ENCODE data around the gene KRTAP10-5. TPM values are rescaled to one million over a fixed set of nuclear protein-coding genes. Genes with fewer than 3 reads are reported as not detected.
"Not testable (repeated sequence)": the region's sequence is repeated elsewhere in the genome, so short reads cannot be mapped to it uniquely, and the experiment has no call there.

The KRTAP10-5 gene
- total RNA-seq, 1 donor from 2014 or later: not detected

DNA sequence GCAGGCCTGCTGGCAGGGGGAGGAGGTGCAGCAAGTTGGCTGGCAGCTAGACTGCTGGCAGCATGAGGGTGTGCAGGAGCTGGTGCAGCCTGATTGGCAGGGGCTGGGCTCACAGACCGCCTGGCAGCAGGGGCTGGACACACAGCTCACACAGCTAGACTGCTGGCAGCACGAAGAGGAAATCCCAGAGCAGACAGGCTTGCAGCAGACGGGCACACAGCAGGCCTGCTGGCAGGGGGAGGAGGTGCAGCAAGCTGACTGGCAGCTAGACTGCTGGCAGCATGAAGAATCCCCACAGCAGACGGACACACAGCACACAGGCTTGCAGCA is 11.4 kb upstream of the KRTAP10-5 start:
- intact Hi-C loops (cut with micrococcal nuclease): not testable (repeated sequence)

DNA sequence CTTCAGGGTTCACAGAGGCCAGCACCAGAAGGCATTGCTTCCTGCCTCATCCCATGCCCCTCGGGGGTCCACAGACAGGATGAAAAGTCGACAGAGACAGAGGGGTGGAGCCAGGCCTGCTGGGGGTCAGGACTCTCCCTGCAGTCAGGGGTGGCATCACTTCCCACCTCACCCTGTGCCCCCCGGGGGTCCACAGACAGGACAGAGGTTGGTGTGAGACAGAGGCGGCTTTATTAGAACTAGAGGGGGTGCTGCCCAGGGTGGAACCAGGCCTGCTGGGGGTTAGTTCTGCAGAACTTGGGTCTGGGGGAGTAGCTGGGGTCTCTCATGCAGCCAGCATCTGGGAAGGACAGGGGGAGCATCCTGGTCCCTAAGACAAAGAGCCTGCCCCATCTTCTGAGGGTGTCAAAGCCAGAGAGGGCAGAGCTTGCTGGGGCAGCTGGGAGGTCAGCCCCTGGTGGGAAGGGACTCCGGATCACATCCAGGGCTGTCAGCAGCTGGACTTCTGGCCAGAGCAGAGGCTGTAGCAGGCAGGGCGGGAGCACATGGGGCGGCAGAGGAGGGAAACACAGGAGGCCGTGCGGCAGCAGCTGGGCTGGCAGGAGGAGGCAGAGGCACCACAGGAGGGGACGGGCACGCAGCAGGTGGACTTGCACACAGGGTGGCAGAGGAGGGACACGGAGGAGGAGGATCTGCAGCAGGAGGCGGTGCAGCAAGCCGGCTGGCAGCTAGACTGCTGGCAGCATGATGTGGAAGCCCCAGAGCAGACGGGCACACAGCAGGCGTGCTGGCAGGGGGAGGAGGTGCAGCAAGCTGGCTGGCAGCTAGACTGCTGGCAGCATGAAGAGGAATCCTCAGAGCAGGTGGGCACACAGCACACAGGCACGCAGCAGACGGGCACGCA is 10.7 kb upstream of the KRTAP10-5 start:
- intact Hi-C loops (cut with micrococcal nuclease): not testable (repeated sequence)

DNA sequence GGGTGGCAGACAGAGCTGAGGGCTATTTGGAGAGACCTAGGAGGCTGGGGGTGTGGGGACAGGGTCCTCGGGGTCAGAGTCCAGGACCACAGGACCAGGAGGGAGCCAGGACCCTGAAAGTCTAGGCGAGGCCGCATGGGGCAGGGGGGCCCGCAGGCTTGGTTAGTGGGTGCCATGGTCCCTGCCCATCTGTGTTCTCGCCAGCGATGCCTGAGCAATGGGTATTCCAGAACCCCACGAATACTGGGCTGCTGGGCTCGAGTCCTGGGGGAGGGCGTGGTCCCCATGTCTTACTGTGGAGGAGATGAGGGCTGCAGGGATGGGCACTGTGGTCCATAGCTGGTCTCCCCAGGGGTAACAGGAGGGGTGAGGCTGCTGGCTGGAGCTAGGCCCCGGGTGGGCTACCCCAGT is 9.9 kb upstream of the KRTAP10-5 start:
- intact Hi-C loops (cut with micrococcal nuclease): no loop called here

DNA sequence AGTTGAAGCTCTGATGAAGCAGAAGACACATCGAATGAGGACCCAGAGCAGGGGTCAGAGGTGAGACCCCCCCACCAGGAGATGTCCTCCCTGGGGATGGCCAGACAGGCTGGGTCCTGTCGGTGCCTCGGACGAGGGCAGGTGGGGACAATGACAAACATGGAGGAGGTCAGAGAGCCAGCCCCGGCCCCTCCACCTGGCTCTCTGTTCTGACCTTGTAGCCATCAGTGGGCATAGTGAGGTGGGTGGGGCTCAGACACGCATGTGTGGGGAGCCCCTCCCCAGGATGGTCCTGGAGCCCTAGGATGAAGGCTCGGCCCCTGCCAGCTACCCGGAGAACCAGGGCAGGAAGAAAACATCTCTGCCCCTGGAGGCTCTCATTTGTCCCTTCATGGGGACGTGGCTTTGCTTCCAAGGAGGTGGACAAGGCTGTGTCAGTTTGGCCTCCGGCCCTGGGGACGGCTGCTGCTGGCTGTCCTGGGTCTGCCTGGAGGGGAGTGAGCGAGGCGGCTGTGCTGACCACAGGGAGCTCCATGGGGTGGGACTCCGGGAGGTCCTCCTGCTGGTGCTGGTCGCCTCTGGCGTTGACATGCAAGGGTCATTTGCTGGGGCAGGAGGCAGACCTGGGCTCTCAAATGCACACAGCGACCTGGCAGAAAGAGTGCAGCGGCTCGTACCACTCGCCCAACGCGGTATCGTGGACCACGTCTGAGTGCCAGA is 9.3 kb upstream of the KRTAP10-5 start:
- intact Hi-C loops (cut with micrococcal nuclease): no loop called here

DNA sequence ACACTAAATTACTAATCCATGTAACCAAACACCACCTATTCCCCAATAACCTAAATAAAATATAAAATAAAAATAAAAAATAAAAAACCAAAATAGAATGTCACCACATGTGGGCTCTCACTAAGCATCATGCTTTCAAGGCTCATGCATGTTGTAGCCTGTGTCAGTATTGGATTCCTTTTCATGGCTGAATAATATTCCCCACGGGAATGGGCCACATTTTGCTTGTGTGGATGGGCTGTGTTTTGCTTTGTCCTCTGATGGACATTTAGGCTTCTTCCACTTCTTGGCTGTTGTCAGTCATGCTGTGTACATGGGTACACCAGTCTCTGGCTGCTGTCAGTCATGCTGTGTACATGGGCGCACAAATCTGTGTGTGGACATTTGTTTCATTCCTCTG is 8.7 kb upstream of the KRTAP10-5 start:
- intact Hi-C loops (cut with micrococcal nuclease): no loop called here

DNA sequence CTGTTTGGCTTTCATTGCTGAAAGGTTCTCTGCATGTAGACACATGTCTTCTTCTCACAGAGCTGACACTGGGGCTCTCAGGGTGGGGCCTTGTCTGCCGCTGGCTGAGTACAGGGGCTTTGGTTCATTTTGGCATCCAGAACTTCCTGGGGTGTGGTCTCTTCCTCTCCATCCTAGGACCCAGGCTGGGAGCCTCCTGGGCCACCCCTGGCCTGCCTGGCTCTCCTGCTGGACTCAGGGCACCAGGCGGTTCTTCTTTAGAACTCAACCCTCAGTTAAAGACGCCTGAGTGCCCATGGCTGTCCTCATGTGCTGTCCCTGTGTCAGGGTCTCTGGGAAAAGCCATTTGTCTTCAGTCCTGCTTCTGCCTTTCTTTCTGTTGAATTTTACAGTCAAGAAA is 5.5 kb upstream of the KRTAP10-5 start:
- intact Hi-C loops (cut with micrococcal nuclease): no loop called here

DNA sequence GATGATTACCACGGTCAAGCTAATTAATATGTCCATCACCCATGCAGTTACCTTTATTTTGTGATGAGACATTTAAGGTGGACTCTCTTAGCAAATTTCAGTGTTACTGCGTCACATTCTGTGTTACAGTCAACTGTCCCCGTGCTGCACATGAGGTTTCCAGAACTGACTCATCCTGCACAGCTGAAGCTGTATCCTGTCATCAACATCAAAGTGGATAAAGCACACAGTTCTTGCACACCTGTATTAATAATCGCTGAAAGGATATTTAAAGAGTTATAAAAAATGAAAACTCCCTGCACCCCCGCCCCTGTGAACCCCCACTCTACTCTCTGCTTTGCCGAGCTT is 3.4 kb upstream of the KRTAP10-5 start:
- intact Hi-C loops (cut with micrococcal nuclease): no loop called here

DNA sequence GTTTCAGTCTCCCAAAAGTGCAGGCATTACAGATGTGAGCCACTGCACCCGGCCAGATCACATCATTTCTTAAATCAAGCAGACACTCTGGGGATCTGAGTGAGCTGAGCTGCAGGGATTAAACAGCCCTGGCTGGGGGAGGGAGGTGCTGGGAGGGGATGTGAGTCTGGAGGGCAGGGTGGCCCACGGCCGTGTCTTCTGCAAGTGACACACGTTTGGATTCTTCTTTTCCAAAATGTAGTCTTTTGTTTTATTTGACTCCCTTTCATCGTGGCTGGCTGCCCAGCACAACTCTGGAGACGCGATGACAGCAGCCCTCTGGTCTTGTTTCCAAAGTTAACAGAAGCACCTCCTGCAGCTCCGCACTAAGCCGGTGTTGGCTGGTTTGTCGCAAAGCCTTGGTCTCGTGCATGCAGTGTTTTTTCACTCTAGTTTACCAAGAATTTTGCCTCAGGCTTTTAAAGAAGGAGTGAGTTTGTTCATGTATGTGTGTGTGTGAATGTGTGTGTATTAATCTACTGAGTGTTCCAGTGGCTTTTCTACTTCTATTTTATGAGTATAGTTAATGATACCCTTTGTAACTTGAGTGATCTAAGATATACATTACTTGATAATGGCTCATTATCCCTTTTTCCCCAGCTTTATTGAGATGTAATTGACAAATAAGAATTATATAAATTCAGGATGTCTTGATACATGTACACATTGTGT is 2.8 kb upstream of the KRTAP10-5 start:
- intact Hi-C loops (cut with micrococcal nuclease): no loop called here

DNA sequence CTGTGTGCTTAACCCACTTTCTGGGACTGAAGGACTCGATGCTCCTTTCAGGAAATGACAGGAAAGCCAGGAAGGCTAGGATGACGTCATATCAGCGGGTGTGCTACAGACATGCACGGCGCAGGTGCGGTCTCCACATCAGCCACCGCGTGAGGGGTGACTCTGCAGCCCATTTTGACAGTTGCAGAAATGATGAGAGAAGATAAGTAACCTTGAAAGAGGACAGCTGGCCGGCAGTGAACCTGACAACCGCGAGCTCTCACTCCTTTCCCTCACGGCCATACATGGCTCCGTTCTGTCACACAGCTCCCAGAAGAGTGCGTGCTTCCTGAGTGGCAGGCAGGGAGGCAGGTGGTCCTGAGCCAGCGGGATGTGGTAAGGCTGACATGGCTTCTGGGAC is 1.7 kb upstream of the KRTAP10-5 start:
- intact Hi-C loops (cut with micrococcal nuclease): no loop called here

DNA sequence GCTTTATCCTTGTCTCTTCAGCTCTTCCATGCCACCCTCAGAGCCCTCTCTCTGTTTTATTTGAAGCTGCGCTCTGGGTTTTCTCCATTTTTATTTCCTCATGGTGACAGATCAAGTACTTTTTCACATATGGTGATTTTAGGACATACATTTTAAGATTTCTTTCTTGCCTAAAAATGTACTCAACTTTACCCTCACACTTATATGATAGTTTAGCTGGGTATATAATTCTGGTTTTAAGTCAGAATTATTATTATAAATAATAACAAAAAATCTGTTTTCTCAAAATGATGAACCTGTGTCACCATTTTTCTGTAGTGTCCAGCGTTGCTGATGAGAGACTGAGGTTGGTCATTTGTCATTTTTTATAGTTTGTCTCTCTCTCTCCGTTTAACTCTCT is 754 bp upstream of the KRTAP10-5 start:
- intact Hi-C loops (cut with micrococcal nuclease): no loop called here

DNA sequence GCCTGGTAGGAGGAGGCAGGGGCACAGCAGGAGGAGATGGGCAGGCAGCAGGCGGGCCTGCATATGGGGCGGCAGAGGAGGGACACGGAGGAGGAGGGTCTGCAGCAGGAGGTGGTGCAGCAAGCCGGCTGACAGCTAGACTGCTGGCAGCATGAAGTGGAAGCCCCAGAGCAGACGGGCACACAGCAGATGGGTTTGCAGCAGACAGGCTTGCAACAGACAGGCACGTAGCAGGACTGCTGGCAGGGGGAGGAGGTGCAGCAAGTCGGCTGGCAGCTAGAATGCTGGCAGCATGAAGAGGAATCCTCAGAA is 615 bp downstream of the KRTAP10-5 start:
- intact Hi-C loops (cut with micrococcal nuclease): no loop called here

DNA sequence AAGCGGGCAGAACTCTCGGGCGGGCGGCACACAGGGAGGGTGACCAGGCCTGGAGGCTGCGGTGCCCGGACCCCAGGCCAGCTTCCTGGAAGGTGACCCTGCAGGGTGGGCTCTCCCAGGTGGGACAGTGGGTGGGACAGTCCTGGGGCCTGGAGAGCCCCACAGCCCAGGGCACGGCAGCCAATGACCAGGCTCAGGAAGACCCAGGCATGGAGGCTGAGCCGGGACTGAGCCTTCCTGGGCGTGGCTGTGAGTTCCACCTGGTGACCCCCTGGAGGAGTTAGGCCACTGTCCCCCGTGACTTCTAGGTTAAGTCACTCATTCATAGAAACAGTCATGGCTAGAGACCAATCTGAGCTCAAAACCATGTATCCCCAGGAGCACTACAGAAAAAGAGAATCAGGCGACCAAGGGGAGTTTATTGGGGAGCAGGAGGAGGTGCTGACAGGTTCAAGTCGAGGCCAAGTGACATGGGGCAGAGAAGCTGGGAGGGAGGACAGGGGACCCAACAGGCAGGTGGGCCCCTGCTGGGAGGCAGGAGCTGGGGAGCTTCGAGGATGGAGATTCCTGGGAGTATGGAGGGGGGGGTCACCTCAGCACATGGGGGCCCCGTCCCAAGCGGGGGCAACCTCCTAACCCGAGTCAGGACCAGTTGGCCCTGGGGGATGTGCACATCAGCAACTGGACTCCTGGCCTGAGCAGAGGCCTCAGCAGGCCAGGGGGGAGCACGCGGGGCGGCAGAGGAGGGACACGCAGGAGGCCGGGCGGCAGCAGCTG is 1.2 kb downstream of the KRTAP10-5 start:
- intact Hi-C loops (cut with micrococcal nuclease): no loop called here

DNA sequence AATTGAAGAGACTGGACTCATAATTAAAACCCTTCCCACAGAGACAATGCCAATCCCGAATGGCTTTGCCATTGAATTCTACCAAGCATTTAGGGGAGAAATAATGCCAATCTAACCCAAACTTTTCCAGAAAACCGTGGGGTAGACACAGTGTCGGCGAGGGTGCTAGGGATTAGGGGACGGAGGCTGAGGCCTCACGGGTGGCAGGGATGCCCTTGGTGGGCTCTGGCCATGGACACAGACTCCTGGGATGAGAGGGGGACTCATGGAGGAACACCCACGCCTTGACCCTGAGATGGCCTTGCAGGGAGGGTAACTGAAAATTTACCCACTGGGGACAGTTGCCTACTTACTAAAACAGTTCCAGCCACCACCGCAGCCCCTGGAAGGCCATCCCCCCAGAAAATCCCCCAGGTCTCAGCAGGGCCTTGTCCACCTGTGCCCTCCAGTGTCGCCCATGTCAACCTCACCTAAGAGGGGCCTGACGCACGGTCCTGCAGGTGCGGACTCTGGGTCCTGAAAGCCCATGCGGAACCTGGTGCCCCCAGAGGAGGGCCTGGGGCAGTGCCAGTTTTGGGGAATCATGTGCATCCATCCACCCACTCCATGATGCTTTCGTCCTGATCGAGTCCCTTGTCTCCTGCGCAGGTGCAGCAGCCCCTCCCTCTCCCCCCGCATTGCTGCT is 1.9 kb downstream of the KRTAP10-5 start:
- intact Hi-C loops (cut with micrococcal nuclease): no loop called here

DNA sequence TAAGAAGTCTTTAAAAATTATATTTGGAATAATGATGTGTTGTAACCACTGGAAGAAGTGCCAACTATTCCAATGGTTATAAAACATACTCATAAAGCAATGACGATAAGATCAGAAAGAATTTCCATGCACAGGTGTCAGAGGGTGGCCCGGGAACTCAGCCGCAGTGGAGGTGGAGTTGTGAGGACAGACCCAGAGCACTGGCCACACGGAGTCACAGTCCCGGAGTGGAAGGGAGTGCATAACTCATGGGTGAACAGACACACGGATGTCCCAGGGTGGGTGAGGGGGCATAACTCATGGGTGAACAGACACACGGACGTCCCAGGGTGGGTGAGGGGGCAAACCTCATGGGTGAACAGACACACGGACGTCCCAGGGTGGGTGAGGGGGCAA is 4.4 kb downstream of the KRTAP10-5 start:
- intact Hi-C loops (cut with micrococcal nuclease): no loop called here

DNA sequence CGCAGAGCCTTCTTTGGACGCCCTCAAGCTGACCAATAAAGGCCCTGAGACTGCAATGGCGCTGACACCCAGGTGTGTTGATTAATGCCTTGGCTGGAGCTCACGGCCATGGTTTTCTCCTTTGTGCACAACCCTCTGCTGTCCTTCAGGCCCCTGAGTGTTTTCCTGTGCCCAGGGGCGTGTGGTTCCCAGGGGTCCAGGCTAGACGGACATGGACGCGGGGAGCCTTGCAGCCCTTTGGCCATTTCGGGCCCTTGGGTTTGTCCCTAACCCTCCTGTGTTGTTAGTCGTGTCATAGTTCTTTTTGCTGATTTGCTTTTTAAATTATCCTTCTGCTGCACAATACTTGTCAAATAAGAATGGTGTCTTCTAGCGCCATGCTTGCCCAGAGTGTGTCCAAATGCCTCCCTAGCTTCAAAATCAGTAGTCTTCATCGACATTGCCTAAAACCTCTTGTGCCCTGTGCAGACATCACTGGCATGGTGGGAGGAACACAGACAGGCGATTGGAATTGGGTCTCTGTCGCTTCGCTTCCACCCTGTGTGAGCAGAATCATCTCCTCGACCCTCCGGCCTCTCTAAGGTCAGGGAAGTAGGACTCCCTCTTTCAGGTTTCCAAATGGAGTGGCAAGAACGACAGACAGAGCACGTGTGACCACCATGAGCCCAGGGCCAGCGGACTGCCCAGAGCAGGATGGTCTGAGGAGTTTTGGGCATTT is 4.9 kb downstream of the KRTAP10-5 start:
- intact Hi-C loops (cut with micrococcal nuclease): no loop called here

DNA sequence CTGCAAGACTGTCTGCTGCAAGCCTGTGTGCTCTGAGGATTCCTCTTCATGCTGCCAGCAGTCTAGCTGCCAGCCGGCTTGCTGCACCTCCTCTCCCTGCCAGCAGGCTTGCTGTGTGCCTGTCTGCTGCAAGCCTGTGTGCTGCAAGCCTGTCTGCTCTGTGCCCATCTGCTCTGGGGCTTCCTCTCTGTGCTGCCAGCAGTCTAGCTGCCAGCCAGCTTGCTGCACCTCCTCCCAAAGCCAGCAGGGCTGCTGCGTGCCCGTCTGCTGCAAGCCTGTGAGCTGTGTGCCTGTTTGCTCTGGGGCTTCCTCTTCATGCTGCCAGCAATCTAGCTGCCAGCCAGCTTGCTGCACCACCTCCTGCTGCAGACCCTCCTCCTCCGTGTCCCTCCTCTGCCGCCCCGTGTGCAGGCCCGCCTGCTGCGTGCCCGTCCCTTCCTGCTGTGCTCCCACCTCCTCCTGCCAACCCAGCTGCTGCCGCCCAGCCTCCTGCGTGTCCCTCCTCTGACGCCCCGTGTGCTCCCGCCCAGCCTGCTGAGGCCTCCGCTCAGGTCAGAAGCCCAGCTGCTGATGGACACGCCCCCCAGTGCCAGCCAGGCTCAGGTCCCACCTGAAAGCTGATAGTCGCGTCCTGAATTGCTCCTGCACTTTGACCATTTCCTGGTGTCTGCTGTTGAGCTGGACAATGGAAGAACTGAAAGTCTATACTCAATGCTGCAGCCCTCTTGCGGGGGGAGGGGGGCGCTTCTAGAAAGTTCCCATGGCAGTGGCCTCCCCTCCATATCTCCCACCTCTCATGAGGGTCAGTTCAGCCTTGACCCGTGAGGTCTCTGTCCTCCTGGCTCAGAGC is 5.7 kb downstream of the KRTAP10-5 start:
- intact Hi-C loops (cut with micrococcal nuclease): no loop called here

DNA sequence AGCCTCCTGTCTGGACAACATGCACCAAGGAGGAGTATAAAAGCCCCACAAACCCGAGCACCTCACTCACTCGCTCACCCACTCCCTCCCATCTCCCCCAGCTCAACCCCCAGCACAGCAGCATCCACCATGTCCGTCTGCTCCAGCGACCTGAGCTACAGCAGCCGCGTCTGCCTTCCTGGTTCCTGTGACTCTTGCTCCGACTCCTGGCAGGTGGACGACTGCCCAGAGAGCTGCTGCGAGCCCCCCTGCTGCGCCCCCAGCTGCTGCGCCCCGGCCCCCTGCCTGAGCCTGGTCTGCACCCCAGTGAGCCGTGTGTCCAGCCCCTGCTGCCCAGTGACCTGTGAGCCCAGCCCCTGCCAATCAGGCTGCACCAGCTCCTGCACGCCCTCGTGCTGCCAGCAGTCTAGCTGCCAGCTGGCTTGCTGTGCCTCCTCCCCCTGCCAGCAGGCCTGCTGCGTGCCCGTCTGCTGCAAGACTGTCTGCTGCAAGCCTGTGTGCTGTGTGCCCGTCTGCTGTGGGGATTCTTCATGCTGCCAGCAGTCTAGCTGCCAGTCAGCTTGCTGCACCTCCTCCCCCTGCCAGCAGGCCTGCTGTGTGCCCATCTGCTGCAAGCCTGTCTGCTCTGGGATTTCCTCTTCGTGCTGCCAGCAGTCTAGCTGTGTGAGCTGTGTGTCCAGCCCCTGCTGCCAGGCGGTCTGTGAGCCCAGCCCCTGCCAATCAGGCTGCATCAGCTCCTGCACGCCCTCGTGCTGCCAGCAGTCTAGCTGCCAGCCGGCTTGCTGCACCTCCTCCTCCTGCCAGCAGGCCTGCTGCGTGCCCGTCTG is 6.6 kb downstream of the KRTAP10-5 start, which contains the start of gene KRTAP10-4:
KRTAP10-4 (plus strand) TSS at position 100 of the 827 bp plus-strand sequence; CDS start at position 130, 30 bp downstream.
- intact Hi-C loops (cut with micrococcal nuclease): not testable (repeated sequence)

DNA sequence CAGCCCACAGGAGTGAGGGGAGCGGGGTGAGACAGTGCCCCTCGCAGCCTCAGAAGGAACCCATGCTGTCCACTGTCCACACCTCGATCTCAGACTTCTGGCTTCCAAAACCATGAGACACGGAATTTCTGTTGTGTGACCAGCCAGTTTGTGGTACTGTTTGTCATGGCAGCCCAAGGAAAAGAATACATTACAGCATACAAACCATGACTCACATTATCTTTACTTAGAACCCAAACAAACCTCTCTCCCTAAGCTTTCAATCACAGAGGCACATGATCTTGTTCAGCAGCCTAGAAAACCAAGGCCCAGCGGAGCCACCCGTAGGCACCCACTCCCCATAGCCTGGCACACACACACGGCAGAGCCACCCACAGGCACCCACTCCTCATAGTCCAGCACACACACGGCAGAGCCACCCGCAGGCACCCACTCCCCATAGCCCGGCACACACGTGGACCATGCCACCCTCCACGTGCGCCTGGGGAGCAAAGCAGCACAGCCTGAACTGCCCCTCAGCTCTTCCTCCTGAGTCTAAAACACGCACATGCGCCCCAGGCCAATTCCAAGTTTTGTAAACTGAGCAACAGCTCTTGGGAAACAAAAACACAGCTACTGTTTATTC is 7.3 kb downstream of the KRTAP10-5 start:
- intact Hi-C loops (cut with micrococcal nuclease): no loop called here

Measured in T-helper 2 cell treated with Interferon-gamma antibody and Interleukin-4, amounts not matched to agents 100 ng/mL and 5 ng/mL, for 36 hours (primary cell).